ENCODE data around the gene NRDE2.

DNA sequence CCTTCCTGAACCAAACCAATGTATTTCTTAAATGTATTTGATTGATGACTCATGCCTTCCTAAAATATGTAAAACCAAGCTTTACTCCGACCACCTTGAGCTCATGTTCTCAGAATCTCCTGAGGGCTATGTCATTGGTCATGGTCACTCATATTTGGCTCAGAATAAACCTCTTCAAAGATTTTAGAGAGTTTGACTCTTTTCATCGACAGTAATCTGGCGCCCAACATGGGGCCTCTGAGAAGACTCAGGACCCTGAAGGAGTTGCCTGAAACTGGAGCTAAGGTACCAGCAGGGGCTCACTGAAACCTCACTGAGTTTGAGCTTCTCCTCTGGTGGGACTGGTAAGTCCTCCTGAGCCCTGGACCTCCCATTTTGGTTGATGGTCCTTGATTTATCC, 92.6 kb downstream of the NRDE2 start:
- TF ChIP-seq, protein P1, sequence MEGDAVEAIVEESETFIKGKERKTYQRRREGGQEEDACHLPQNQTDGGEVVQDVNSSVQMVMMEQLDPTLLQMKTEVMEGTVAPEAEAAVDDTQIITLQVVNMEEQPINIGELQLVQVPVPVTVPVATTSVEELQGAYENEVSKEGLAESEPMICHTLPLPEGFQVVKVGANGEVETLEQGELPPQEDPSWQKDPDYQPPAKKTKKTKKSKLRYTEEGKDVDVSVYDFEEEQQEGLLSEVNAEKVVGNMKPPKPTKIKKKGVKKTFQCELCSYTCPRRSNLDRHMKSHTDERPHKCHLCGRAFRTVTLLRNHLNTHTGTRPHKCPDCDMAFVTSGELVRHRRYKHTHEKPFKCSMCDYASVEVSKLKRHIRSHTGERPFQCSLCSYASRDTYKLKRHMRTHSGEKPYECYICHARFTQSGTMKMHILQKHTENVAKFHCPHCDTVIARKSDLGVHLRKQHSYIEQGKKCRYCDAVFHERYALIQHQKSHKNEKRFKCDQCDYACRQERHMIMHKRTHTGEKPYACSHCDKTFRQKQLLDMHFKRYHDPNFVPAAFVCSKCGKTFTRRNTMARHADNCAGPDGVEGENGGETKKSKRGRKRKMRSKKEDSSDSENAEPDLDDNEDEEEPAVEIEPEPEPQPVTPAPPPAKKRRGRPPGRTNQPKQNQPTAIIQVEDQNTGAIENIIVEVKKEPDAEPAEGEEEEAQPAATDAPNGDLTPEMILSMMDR (IDR thresholded peaks at IDR 0.05), result no peak
- TF ChIP-seq POLR2AphosphoS5 (IDR thresholded peaks at IDR 0.05) (no peak), POLR2A (IDR thresholded peaks at IDR 0.05) (no peak), EP300 (IDR thresholded peaks at IDR 0.05; ENCODE audit: low read depth) (no peak)

All from transverse colon (tissue), 4 donors.